K562 (cell line): Measurements from ENCODE around the gene ABCA1. TPM values are rescaled to one million over a fixed set of nuclear protein-coding genes. Genes with fewer than 3 reads are reported as not detected.

ENCODE experiments used
- AFF1 ChIP-seq, 2 experiments: fragments of 450-650 bp; IDR thresholded peaks; 2 replicates each; pipeline ENCODE4 v1.6.1; 2018; ENCODE audit warnings: mild to moderate bottlenecking in 2 of 2, low read depth in 1 of 2; ENCODE audit not compliant: partially characterized antibody in 2 of 2
- CAMTA2 ChIP-seq: fragments of 250-450 bp; sonication (Bioruptor Pico); conservative IDR thresholded peaks from 2 replicates; pipeline ENCODE4 v1.5.1; 2022
- DIDO1 ChIP-seq: fragments of 450-650 bp; IDR thresholded peaks from 2 replicates; pipeline ENCODE4 v1.6.1; 2016; ENCODE audit warnings: low read depth, missing biosample characterization, missing genetic modification characterization
- FIP1L1 ChIP-seq: fragments of 200-400 bp; formaldehyde crosslinking; IDR thresholded peaks from 2 replicates; pipeline ENCODE4 v1.6.1; 2018; ENCODE audit warnings: mild to moderate bottlenecking, low read depth, low read length; ENCODE audit not compliant: poor library complexity, severe bottlenecking
- GTF3C2 ChIP-seq: IDR thresholded peaks from 3 replicates; pipeline ENCODE4 v1.6.1; 2011; ENCODE audit warnings: borderline replicate concordance, mild to moderate bottlenecking, moderate library complexity; ENCODE audit not compliant: insufficient read length; ENCODE audit errors: extremely low read depth
- HCFC1 ChIP-seq: IDR thresholded peaks from 2 replicates; pipeline ENCODE4 v1.6.1; 2012; ENCODE audit warnings: low read depth, low read length, improper control_type of control experiment
- HMG20A ChIP-seq: fragments of 450-650 bp; formaldehyde crosslinking; conservative IDR thresholded peaks from 2 replicates; pipeline ENCODE4 v1.4.0; 2020; ENCODE audit warnings: mild to moderate bottlenecking, mixed read lengths
- NFE2L1 ChIP-seq: fragments of 450-650 bp; IDR thresholded peaks from 2 replicates; pipeline ENCODE4 v1.6.1; 2016; ENCODE audit warnings: missing genetic modification characterization, low read depth, mild to moderate bottlenecking, missing compliant biosample characterization, moderate library complexity, borderline replicate concordance
- NFIC ChIP-seq: fragments of 450-650 bp; IDR thresholded peaks from 2 replicates; pipeline ENCODE4 v1.6.1; 2017; ENCODE audit warnings: mild to moderate bottlenecking, inconsistent platforms
- SNRNP70 ChIP-seq: fragments of 200-400 bp; formaldehyde crosslinking; optimal IDR thresholded peaks from 2 replicates; pipeline ENCODE3; 2017; ENCODE audit warnings: low read depth, low read length
- ZNF124 ChIP-seq: sonication (generic); formaldehyde crosslinking; IDR thresholded peaks from 2 replicates; pipeline ENCODE4 v1.8.1; 2022; ENCODE audit warnings: missing genetic modification reagents
- ZNF592 ChIP-seq: fragments of 450-650 bp; IDR thresholded peaks from 2 replicates; pipeline ENCODE4 v1.6.1; 2017; ENCODE audit warnings: antibody characterized with exemption, mild to moderate bottlenecking
- polyA plus RNA-seq, 8 experiments: library from polyadenylated mRNA; depleted of rRNA in 4 of 8; stranded (reverse) in 5 of 8; unstranded in 3 of 8; fragments of >200 nt; fragmentation: Nextera tagmentation in 2 of 8; fragmentation: Illumina TruSeq in 1 of 8; extraction: Ambion mirVana in 2 of 8; extraction: Trizol in 1 of 8; gene quantifications; 2 replicates each; pipeline versions ENCODE4 v1.2.1 to v1.2.3, GENCODE V29; 2011 to 2014; ENCODE audit warnings: inconsistent platforms in 1 of 8, missing spikeins in 1 of 8
- total RNA-seq, 7 experiments: library from RNA; depleted of rRNA in 6 of 7; stranded (reverse); fragments of >200 nt in 6 of 7; fragmentation: Illumina TruSeq in 2 of 7; extraction: Trizol in 2 of 7; gene quantifications; 2 replicates each; pipeline versions ENCODE4 v1.2.1 to v1.2.3, GENCODE V29; 2011 to 2021; ENCODE audit warnings: low replicate concordance in 1 of 7
- TF ChIP-seq, protein P1 (sequence below): fragments of 450-650 bp; formaldehyde crosslinking; IDR thresholded peaks from 2 replicates; pipeline ENCODE4 v1.4.0; 2022; ENCODE audit warnings: mild to moderate bottlenecking, moderate library complexity

The ABCA1 gene
- total and polyA plus RNA-seq, 9 of the 15 experiments (the other 6 are each of a cell fraction or from before 2014, with no cell fraction given), result under 0.01 to 0.18 (median 0.02) TPM; not detected in 5

DNA sequence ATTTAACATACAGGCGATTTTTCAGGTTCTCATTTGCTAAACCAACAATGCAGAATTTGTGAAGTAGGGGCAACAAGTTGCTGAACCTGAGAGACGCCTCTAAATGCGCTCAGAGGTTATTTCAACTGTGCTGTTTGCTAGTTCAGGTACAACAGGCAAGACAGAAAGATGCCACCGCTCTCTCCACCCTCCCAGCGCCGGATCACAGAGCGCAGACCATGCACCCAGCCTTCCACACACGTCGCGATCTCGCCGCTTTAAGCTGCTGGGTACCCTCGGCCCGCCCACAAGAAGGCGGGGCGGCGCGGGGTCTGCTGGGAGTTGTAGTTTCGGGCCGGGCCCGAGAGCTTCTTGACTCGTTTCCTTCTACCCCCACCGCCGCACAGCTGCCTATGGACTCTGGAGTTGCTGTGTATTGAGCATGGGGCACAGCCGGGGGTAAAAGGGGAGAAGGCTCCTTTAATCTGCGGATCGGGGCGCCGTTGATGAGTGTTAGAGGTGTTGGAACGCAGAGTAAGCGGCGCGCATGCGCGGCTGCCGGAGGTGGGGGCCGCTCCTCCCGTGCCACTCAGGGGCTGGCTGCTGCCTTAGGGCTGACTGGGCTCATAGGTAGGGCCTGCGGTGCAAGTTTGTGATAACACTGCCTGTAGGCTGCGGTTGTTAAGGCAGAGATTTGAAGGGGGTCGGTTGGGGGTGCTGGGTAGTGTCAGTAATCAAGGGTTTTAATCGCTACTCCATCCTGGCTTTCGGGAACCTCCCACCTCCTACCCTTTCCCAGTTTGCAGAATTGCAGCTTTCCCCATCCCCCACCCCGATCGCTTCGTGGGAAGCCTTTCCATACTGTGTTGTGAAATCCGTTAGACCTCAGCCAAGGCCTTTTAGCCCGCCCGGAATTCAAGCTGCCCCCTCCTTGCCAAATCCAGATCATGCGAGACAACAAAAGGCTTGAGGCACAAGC, 40.3 kb upstream of the ABCA1 start (continued):
- TF ChIP-seq ZNF592, result no peak
- TF ChIP-seq GTF3C2, result no peak
- TF ChIP-seq HCFC1, result peak; percentile 93
- TF ChIP-seq DIDO1 (tag), result no peak
- TF ChIP-seq CAMTA2 (CRISPR knock-in tag), result no peak
- TF ChIP-seq HMG20A (CRISPR knock-in tag), result no peak
- no peak for TF ChIP-seq NFIC
- peak in 1 of 2 experiments; percentile 86 for TF ChIP-seq AFF1 (IDR thresholded peaks at IDR 0.05; ENCODE audit: low read depth in 1 of 2, partially characterized antibody in 2 of 2)
- no peak for TF ChIP-seq FIP1L1
- no peak for TF ChIP-seq ZNF124 (CRISPR knock-in tag)
- no peak for TF ChIP-seq NFE2L1 (tag)
- no peak for TF ChIP-seq SNRNP70
- TF ChIP-seq, protein P1, sequence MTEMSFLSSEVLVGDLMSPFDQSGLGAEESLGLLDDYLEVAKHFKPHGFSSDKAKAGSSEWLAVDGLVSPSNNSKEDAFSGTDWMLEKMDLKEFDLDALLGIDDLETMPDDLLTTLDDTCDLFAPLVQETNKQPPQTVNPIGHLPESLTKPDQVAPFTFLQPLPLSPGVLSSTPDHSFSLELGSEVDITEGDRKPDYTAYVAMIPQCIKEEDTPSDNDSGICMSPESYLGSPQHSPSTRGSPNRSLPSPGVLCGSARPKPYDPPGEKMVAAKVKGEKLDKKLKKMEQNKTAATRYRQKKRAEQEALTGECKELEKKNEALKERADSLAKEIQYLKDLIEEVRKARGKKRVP (CRISPR knock-in tag), result no peak
